Skin epidermis (tissue), 12 donors: Measurements from ENCODE around the gene PIP5K1B.

ENCODE experiments used
- H3K27ac ChIP-seq, 21 experiments: fragments of 200-600 bp; sonication (generic) in 11 of 21; one replicate each; pipeline ENCODE4 v1.5.0; 2020; ENCODE audit warnings: mild to moderate bottlenecking in 3 of 21, inconsistent platforms in 2 of 21, moderate library complexity in 2 of 21
- H3K4me3 ChIP-seq, 7 experiments: fragments of 200-600 bp; sonication (generic) in 2 of 7; one replicate each; pipeline ENCODE4 v1.5.0; 2020; ENCODE audit warnings: inconsistent platforms in 2 of 7, mild to moderate bottlenecking in 2 of 7, moderate library complexity in 1 of 7

The PIP5K1B gene

GRCh38 chr9:68706363-68707201 is 1.5 kb downstream of the PIP5K1B start:
- H3K4me3 ChIP-seq: peak overlapping the region in 5 of 7 experiments; percentile 35 to 65 (median 56)
- no peak overlapping the region for H3K27ac ChIP-seq

DNA sequence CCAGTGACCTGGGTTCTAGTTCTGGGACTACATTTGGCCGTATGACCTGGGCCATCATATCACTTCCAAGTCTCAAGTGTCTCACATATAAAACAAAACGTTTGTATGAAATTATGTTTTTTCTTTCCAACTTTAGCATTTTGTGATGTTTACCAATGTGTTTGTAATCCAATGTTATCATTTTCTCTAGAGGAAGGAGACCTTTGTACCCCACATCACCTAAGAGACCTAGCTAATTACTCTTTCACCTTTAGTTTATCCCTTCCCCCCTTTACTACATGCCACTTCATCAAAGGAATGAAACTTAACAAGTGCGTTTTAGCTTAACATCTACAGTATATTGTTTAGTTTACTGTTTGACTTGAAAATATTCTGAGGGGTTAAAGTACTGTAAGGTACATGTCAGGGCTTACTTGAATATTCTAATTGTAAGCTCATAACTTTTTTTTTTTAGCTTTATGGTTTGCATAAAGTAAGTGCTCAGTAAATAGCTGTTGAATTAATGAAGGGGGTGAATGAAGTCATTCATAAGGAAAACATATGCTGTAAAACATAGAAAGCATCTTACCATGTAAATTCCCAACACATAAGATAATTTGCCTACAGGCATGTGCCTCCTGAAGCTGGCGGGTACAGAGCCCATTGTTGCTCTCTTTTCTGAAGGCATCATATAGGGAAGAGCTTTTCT is 2.9 kb downstream of the PIP5K1B start:
- no peak overlapping the region for H3K4me3 ChIP-seq

GRCh38 chr9:68708513-68708912 is 3.5 kb downstream of the PIP5K1B start:
- Histone ChIP-seq H3K27ac (no peak overlapping the region), H3K4me3 (no peak overlapping the region)

More for the DNA sequence above, 2.9 kb downstream of the PIP5K1B start:
- H3K27ac ChIP-seq: no peak overlapping the region

- no peak overlapping the region for H3K4me3 ChIP-seq
- no peak overlapping the region for H3K27ac ChIP-seq
These were observed 4.5 kb downstream of the PIP5K1B start for GRCh38 chr9:68709291-68710110.

- no peak overlapping the region for H3K27ac ChIP-seq
- H3K4me3 ChIP-seq: no peak overlapping the region
These were observed 5.1 kb downstream of the PIP5K1B start for GRCh38 chr9:68710111-68710471.

GRCh38 chr9:68711281-68711680 is 6.2 kb downstream of the PIP5K1B start:
- Histone ChIP-seq H3K4me3 (no peak overlapping the region), H3K27ac (no peak overlapping the region)

- Histone ChIP-seq H3K27ac (no peak overlapping the region), H3K4me3 (no peak overlapping the region)
These were observed 6.9 kb downstream of the PIP5K1B start for GRCh38 chr9:68711932-68712331.

DNA sequence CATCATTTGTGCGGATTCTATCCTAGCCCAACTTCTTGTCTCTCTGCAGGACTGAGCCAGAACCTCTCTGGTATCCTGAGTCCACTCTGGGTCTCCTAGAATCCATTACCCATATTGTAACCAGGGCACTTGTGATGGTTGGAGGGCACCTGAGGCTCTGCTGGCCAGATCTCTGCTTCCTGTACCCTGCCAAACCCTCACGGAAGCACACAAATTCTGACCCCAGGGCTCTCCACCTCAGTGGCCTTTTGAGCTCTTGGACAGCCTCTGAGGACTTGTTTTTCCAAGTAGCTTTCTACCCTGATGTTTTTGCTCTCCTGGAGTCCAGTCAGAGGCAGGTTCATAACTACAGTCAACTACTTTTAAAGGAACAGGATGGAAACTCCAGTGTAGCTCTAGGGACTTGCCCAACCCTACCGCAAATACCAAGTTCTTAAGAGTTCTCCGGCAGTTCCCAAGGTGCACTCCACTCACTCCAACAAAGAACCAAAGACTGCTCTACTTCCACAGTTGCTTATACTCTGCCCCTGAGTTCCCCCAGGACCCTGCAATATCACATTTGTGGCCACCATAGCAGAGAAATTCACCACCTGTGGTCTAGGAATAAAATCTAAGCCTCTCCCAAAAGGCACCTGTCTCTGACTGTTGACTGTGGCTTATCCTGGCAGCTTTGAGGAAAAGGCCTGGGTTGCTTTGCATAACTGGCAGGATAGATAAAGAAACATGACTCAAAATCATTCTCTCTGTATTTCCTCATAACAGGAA is 9.6 kb downstream of the PIP5K1B start:
- no peak overlapping the region for H3K27ac ChIP-seq
- no peak overlapping the region for H3K4me3 ChIP-seq

DNA sequence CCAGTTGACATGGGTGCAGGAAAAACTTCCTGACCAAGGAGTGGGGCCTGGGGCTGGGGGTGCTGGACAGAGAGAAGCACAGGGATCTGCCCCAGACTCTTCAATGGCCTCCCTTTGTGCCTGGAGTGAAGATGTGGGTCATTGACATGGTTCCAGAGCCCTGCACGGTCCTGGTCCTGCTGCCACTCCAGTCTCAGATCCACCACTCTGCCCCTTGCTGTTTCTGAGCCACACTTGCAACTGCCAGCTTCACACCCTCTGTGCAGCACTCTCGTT is 10.1 kb downstream of the PIP5K1B start:
- no peak overlapping the region for H3K27ac ChIP-seq
- no peak overlapping the region for H3K4me3 ChIP-seq

DNA sequence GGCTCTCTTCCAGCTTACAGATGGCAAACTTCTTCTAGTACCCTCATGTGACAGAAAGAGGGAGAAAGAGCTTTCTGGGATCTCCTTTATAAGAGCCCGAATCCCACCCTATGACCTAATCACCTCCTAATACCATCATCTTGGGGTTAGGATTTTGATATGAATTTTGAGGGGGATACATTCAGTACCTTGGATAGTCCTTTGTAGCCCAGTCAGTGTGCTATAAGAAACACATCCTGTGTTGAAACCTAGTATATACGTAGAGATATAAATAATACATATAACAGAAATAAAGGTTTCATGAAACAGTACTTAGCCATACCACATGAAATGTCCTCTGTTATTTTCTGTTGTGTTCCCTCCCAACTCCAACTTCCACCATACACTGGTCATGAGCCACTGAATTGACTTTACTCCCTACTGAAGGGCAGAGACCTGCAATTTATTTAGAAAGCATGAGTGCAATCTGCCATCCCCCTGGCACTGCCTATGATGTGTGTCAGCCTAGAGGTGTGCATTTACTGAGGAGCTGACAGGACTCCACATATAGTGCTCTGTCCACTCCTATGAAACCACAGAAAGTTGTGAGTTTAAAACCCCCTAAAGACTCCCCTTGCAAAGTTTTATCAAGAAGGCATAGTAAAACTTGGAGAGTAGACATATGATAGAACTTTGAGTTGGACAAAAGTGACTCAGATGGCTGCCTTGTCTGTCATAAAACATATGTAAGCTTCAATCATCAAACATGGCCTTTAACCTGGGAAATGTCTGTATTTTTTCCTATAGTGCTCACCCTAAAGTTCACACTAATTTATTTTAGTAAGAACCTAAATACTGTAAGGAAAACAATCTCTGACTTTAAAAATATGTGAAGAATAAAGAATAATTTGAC is 12.8 kb downstream of the PIP5K1B start:
- H3K27ac ChIP-seq: no peak overlapping the region
- no peak overlapping the region for H3K4me3 ChIP-seq

DNA sequence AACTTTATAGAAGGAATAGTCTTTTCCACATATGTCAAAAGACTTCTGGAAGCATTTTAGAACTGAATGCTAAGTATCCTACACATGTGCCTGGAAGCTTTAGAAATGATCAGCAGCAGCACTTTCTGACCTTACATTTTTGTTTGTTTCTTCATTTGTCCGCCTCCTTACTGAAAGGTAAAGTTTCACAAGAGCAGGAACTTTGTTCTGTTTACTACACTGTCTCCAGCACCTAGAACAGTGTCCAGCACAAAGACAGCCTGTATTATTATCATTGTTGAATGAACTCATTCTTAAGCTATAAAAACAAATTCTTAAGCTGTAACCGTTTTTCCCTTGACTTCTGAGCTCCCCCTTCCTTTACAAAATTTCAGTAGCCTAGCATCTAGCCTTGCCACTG is 14.8 kb downstream of the PIP5K1B start:
- Histone ChIP-seq H3K4me3 (no peak overlapping the region), H3K27ac (no peak overlapping the region)

GRCh38 chr9:68720656-68721313 is 15.7 kb downstream of the PIP5K1B start:
- H3K27ac ChIP-seq: no peak overlapping the region
- H3K4me3 ChIP-seq: no peak overlapping the region

- no peak overlapping the region for H3K27ac ChIP-seq
- no peak overlapping the region for H3K4me3 ChIP-seq
These were observed 16.8 kb downstream of the PIP5K1B start for GRCh38 chr9:68721666-68722330.

DNA sequence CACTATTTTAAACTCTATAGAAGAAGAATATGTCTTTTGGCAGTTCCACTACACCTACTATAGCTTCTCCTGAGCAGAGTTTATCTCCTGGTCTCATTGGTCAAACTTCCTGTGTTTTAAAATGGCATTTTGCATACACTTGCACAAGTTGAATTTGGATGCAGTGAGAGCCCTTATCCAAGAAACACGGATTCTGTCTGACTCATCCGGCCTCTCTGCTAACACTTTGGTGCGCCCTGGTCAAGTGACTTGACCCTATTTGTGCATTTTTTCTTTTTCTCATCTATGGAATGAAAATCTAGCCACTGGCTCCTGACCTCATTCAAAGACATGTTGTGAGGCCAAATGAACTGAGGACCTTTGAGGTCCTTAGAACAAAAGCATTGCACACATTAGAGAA is 20.0 kb downstream of the PIP5K1B start:
- no peak overlapping the region for H3K27ac ChIP-seq
- H3K4me3 ChIP-seq: no peak overlapping the region

DNA sequence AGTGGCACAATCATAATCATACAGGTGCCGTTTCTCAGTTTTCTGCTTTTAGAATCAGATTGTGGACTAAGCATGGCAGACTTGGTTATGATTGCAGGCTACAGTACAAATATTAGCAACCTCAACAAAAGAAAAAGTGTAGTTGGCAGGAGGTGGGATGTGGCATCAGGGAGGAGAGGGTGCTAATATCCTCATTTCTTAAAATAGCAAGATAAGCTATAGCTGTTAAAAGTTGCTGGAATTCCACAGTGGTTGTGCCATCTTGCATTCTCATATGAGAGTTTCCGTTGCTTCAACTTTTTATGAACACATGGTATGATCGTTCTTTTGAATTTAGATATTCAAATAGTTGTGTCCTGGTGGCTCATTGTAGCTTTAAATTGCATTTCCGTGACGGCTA is 21.4 kb downstream of the PIP5K1B start:
- Histone ChIP-seq H3K4me3 (no peak overlapping the region), H3K27ac (no peak overlapping the region)

DNA sequence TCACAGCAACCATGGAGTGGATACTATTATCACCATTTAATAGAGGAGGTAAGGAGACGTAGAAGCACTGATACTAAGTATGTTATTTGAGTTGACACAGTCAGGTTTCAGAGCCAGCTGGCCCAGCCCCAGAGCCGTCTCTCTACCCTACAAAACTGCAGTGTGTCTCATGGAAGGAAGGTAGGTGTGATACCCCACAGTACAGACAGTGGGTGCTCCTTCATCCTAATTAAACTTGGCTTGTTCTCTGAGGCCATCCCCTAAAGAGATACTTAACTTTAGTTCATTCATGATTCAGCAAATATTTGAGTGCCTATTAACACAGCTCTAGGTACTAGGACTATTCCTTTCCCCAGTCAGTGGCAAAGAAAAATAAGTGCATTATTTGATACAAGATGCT is 22.6 kb downstream of the PIP5K1B start:
- Histone ChIP-seq H3K27ac (no peak overlapping the region), H3K4me3 (no peak overlapping the region)

DNA sequence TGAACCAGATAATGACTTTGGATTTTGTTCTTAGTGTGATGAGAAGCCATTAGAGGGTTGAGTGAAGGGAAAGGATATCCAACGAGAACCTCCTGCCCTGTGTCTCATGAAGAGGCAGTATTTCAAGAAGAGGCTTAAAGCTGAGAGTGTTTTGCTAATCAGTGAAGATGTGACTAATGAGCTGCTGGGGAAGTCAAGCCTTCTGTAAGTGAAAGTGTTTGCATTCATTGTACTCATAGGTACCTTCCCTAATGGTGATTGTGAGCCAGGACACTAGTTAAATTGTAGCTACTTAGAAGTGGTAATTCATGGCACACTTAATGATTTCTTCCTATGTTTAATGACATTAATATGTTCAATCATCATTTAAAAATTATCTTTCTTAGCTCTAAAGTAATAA is 23.7 kb downstream of the PIP5K1B start:
- Histone ChIP-seq H3K4me3 (no peak overlapping the region), H3K27ac (no peak overlapping the region)

- Histone ChIP-seq H3K27ac (no peak overlapping the region), H3K4me3 (no peak overlapping the region)
These were observed 25.7 kb downstream of the PIP5K1B start for GRCh38 chr9:68730570-68731235.
